GM12892 (cell line): ENCODE results near the gene PEX10.

Experiments used
- POLR2A ChIP-seq: IDR thresholded peaks from 2 replicates; pipeline ENCODE4 v1.6.1; 2011; ENCODE audit warnings: low read depth, low read length, control low read depth
- POLR2AphosphoS5 ChIP-seq: IDR thresholded peaks from 2 replicates; pipeline ENCODE4 v1.6.1; 2011; ENCODE audit warnings: low read depth, low read length, control low read depth
- TAF1 ChIP-seq: IDR thresholded peaks from 2 replicates; pipeline ENCODE4 v1.6.1; 2011; ENCODE audit warnings: low read depth, mild to moderate bottlenecking, control low read depth, low read length, borderline replicate concordance

- TF ChIP-seq POLR2A = no peak
- TF ChIP-seq POLR2AphosphoS5 = no peak
- no peak for TF ChIP-seq TAF1
These were observed 27.4 kb downstream of the PEX10 start for GRCh38 chr1:2384941-2385481.
